H1 (cell line): ENCODE results near the gene CFAP61.

Source experiments
- ATF2 ChIP-seq: IDR thresholded peaks from 2 replicates; pipeline ENCODE4 v1.6.1; 2012; ENCODE audit warnings: low read length, inconsistent platforms
- BRCA1 ChIP-seq: IDR thresholded peaks from 2 replicates; pipeline ENCODE4 v1.6.1; 2012; ENCODE audit warnings: low read depth, low read length, improper control_type of control experiment
- CHD2 ChIP-seq: IDR thresholded peaks from 2 replicates; pipeline ENCODE4 v1.6.1; 2012; ENCODE audit warnings: low read length, improper control_type of control experiment
- CTCF ChIP-seq, 3 experiments: IDR thresholded peaks; 1 replicate in 2 of 3; 2 replicates in 1 of 3; pipeline versions ENCODE4 v1.5.1 to v1.6.1; 2011; ENCODE audit warnings: low read length in 3 of 3, mild to moderate bottlenecking in 3 of 3, inconsistent platforms in 2 of 3, low read depth in 1 of 3, moderate library complexity in 1 of 3; ENCODE audit not compliant: insufficient read depth in 1 of 3; ENCODE audit errors: control extremely low read depth in 1 of 3
- EP300 ChIP-seq, 2 experiments: IDR thresholded peaks; 1 replicate in 1 of 2; 2 replicates in 1 of 2; pipeline ENCODE4 v1.6.1; 2011 to 2012; ENCODE audit warnings: low read depth in 2 of 2, low read length in 2 of 2, mild to moderate bottlenecking in 2 of 2, borderline replicate concordance in 1 of 2, inconsistent platforms in 1 of 2, moderate library complexity in 1 of 2
- JUND ChIP-seq: IDR thresholded peaks from 2 replicates; pipeline ENCODE4 v1.6.1; 2011; ENCODE audit warnings: mild to moderate bottlenecking, improper control_type of control experiment, low read length
- RFX5 ChIP-seq: IDR thresholded peaks from 2 replicates; pipeline ENCODE4 v1.6.1; 2011; ENCODE audit warnings: low read depth, low read length, improper control_type of control experiment, borderline replicate concordance
- TCF12 ChIP-seq: IDR thresholded peaks from 2 replicates; pipeline ENCODE4 v1.6.1; 2011; ENCODE audit warnings: low read depth, mild to moderate bottlenecking, low read length
- USF2 ChIP-seq: IDR thresholded peaks from 2 replicates; pipeline ENCODE4 v1.6.1; 2011; ENCODE audit warnings: low read length, improper control_type of control experiment

GRCh38 chr20:20078041-20078440 is 25.7 kb downstream of the CFAP61 start:
- no peak for TF ChIP-seq CHD2
- TF ChIP-seq TCF12 = no peak
- TF ChIP-seq BRCA1 = no peak
- TF ChIP-seq USF2 = no peak
- no peak for TF ChIP-seq JUND
- TF ChIP-seq CTCF (IDR thresholded peaks at IDR 0.05; ENCODE audit: control extremely low read depth in 1 of 3, insufficient read depth in 1 of 3, low read depth in 1 of 3, low read length in 3 of 3) = no peak
- no peak for TF ChIP-seq EP300 (IDR thresholded peaks at IDR 0.05; ENCODE audit: borderline replicate concordance in 1 of 2, low read depth in 2 of 2, low read length in 2 of 2)
- no peak for TF ChIP-seq RFX5
- no peak for TF ChIP-seq ATF2
